Anterior cingulate cortex (tissue), 58 donors: ENCODE results near the gene MAPRE2.

Experiments used
- DNase-seq, 58 donors: peaks; one replicate each; lab custom pipeline; 2025; lab: John Stamatoyannopoulos, UW

Gene MAPRE2

DNA sequence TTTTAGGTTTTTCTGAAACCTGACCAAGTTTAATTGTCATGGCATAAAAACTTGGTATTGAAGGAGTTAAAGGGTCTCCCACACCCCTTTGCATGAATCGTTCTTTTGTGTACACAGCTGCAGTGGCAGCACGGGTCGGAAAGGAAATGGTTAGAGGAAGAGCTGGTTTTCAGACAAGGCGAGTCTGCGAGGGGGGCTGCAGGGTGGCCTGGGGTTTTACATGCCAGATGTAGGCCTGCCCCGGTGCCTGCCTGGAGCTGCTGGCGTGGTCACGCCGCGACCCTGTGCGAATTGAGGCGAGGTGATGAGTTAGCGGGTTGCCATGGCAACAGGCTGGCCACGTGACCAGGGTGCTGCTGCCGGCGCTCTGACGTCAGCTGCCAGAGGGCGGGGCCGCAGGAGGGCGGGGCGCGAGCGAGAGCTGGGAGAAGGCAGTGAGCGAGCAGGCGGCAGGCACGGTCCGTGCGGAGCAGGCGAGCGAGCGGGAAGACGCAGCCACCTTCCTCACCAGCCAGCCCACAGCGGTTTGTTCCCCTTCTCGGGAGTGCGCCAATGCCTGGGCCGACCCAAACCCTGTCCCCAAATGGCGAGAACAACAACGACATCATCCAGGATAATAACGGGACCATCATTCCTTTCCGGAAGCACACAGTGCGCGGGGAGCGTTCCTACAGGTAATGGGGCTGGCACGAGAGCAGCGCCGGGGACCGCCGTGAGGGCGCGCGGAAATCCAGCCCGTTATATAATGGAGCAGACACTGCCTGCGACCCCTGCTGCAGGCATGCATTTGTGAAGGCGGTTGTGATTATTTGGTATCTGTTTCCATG, at the start of gene MAPRE2:
MAPRE2 (plus strand) TSS at position 426 of the 827 bp plus-strand sequence; CDS start at position 553, 127 bp downstream.
- peak; percentile 59 to 100 (median 97) for DNase-seq

GRCh38 chr18:34991561-34991960, 49.7 kb upstream of the MAPRE2 start:
- no peak for DNase-seq

- no peak for DNase-seq
Observed at GRCh38 chr18:34993289-34993688, 47.9 kb upstream of the MAPRE2 start.

DNA sequence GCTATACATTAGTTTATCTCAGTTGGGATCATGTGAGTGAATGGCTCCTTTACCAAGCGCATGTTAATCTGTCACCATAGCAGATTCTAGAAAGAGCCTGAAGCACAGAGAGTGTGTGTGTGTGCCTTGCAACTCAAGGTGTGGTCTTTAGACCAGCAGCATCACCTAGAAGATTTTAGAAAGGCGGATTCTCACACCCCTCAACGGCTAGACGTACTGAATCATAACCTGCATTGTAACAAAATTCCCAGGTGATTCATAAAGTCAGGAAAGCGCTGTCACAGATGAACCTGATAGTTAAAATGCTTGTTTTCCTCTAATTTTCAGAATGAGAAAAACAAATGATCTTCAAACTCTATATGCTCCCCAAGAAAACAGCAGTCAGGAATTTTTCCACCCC, 45.5 kb upstream of the MAPRE2 start:
- DNase-seq = no peak

DNA sequence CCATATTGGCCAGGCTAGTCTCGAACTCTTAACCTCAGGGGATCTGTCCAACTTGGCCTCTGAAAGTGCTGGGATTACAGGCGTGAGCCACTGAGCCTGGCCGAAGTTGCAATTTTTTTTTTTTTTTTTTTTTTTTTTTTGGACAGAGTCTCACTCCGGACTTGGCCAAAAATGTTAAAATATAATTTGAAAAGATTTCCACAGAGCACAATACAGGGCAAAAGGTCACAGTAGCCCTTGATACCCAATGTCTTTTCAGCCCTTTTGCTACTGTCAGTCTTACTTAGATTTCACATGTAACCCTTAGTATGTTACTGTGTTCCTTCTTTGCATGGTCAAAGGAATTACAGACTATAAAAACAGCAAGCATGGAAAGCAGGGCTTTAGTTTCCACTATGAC, 42.6 kb upstream of the MAPRE2 start:
- DNase-seq = no peak

- DNase-seq = peak in 2 of 58 donors; percentile 3 to 11
Observed at GRCh38 chr18:34999756-35000289, 41.4 kb upstream of the MAPRE2 start.

GRCh38 chr18:35000457-35000856, 40.8 kb upstream of the MAPRE2 start:
- peak in 3 of 58 donors; percentile 13 to 37 (median 35) for DNase-seq

GRCh38 chr18:35002120-35002519, 39.1 kb upstream of the MAPRE2 start:
- no peak for DNase-seq

- peak in 2 of 58 donors; percentile 34 to 83 for DNase-seq
Observed at GRCh38 chr18:35005963-35006577, 35.1 kb upstream of the MAPRE2 start.

- DNase-seq = no peak
Observed at GRCh38 chr18:35010156-35010555, 31.1 kb upstream of the MAPRE2 start.

GRCh38 chr18:35010993-35011392, 30.2 kb upstream of the MAPRE2 start:
- peak in 3 of 58 donors; percentile 14 to 26 (median 26) for DNase-seq

DNA sequence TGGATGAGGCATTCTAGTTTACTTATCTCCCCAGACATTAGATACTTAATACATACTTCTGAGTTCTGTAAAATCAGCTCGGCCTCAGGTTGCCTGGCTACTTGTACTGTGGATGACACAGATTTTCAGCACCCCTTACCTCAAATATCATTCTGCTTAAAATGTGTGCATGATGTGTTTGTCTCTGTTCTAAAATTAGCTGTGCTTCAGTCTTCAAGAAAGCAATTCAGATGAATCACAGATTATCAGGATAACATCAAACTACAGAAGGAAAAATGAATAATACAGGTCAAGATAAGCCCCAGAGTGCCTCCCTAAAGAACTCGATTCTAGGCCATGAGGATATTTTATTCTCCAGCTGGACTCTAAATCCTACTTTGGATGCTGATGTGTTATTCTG, 21.3 kb upstream of the MAPRE2 start:
- DNase-seq = no peak

DNA sequence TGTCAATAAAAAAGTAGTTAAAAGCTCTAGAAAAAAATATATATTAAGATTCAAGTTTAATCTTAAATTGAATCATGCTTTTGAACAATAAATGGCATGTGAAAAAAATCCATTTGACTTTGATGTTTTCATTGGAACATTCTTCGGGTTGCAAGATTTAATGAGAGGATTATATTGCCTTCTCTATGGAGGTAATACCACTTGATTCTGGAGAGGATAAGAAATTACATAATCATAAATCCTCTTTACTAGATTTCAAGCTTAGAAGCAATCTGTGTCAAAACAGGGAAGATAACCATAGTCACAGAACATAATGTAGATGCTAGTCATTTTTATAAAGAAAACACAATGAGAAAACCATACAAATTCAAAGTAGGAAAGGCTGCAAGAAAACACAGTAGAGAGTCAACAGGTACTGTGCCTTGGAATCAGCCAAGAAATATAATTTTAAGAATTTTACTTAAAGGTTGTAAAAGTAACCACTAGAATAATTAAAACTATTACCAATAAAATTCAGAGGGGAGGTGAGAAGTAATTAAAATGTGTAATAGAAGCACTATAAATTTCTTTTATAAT, 18.7 kb upstream of the MAPRE2 start:
- DNase-seq = no peak

DNA sequence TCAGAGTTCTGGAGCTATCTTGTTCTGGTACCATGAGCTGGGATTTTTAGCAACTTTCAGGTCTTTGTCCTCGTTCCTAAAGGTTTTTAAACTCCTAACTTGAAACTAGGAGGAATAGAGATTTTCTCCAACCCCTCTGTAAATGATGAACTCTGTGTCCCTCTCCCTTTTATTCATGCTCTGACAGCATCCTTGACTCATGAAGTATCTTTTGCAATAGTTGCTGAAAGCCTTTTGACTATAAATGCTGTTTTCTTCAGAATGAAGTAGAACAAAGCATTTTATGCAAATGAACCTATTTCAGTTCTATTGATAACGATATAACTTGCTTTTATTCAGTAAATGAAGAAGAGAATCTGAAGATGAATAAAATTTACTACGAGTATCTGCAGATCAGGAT, 17.0 kb upstream of the MAPRE2 start:
- DNase-seq = no peak

DNA sequence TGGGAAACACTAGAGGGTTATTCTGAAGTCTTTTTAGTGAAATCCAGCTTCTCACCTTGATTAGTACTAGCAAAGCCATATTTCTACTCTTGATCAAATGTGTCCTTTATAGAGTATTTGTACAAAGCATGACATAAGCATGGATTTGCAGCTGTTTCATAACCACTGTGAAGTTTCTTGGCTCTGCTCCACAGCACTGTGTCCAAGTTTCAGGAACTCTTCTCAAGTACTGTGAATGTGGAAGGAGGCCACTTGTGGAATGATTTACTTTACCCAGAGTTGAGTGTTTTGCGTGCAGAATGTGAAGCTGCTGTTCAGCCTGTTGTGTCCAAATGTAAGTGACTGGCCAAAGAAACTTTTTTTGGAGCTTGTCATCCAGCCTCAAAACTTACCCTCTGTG, 16.2 kb upstream of the MAPRE2 start:
- peak in 5 of 58 donors; percentile 15 to 49 (median 17) for DNase-seq

- DNase-seq = peak in 2 of 58 donors; percentile 40 to 57
Observed at GRCh38 chr18:35026407-35027061, 14.7 kb upstream of the MAPRE2 start.

- no peak for DNase-seq
Observed at GRCh38 chr18:35027206-35027605, 14.0 kb upstream of the MAPRE2 start.

DNA sequence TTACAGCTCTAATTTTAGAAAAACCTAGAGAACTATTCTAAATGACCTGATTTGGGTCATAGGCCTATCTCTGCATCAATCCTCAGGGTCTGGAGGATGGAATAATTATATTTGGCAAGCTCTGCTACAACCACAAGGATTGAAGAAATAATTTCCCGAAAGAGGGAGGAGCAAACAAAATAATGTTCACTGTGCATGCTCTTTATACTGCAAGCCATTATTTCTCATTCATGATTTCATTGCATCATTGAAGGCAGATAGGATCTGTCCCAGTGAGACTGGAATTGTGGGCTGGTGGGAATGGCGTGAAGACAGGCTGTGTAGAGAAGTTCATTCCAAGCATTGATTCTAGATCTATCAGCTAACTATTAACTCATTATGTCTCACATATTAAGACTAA, 12.7 kb upstream of the MAPRE2 start:
- DNase-seq = no peak

GRCh38 chr18:35029103-35029502, 12.1 kb upstream of the MAPRE2 start:
- DNase-seq = no peak

DNA sequence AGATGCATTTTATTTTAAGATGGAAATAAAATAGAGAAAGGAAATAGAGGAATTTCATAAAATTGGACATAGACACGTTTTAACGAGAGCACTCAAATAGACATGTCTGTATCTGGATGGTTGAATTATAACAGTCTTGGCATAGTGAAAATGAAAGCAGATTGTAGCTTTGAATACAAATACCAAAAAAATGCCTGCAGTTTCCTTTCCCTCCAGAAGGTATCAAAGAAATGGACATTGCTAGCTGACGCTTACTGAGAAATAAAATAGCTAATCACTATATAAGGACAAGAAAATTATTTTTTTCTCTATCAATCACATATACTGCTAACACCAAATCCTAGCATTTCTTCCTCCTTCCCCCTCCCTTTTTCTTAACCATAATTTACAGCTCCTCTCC, 11.4 kb upstream of the MAPRE2 start:
- no peak for DNase-seq
